C4-2B (cell line): ENCODE results near the gene MAP3K5.

Source experiments
- ZFX ChIP-seq: fragments of 450-650 bp; IDR thresholded peaks from 2 replicates; pipeline ENCODE4 v1.6.1; 2017
- TF ChIP-seq, protein P1 (sequence below): fragments of 450-650 bp; conservative IDR thresholded peaks from 2 replicates; pipeline ENCODE4 v1.5.1; 2017; ENCODE audit warnings: mild to moderate bottlenecking

DNA sequence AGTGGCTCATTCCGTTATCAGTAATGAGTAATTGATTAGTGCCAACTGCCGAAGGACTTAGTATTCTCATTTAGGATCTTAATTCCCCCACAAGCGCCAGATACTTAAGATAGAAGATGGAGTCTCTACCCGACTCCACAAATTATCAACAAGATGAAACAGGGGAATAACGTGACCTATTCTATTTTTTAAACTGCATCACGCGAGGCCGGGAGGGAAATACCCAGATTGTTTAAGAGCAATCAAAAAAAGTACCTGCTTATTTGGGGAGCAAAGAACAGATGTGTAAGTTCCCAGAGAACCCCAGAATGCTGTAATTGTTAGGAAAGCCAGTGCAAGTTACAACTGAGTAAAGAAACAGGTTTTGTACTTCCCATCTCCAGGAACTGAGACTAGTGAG lies 1.1 kb upstream of the MAP3K5 start:
- TF ChIP-seq, protein P1, sequence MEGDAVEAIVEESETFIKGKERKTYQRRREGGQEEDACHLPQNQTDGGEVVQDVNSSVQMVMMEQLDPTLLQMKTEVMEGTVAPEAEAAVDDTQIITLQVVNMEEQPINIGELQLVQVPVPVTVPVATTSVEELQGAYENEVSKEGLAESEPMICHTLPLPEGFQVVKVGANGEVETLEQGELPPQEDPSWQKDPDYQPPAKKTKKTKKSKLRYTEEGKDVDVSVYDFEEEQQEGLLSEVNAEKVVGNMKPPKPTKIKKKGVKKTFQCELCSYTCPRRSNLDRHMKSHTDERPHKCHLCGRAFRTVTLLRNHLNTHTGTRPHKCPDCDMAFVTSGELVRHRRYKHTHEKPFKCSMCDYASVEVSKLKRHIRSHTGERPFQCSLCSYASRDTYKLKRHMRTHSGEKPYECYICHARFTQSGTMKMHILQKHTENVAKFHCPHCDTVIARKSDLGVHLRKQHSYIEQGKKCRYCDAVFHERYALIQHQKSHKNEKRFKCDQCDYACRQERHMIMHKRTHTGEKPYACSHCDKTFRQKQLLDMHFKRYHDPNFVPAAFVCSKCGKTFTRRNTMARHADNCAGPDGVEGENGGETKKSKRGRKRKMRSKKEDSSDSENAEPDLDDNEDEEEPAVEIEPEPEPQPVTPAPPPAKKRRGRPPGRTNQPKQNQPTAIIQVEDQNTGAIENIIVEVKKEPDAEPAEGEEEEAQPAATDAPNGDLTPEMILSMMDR = no peak
- TF ChIP-seq ZFX = no peak
